Endothelial cell of umbilical vein (primary cell): ENCODE results near the gene WNT6. TPM values are rescaled to one million over a fixed set of nuclear protein-coding genes. Genes with fewer than 3 reads are reported as not detected.

ENCODE experiments used
- BruUV-seq: library from RNA; stranded (reverse); fragments of 400-500 nt; replicated peaks from 2 replicates; lab custom pipeline; 2021; lab: Mats Ljungman, UMichigan
- CTCF ChIA-PET: fragments of 300-600, 350-600 bp; sonication (Branson Sonifier 250); formaldehyde crosslinking; loops from one replicate; lab custom pipeline; 2021; ENCODE audit warnings: antibody characterized with exemption, inconsistent platforms; lab: Charles Lee
- POLR2A ChIA-PET: fragments of 300-600, 350-600 bp; sonication (Branson Sonifier 250); formaldehyde crosslinking; loops from one replicate; lab custom pipeline; 2021; ENCODE audit warnings: antibody characterized with exemption, inconsistent platforms; lab: Charles Lee
- DNase-seq: peaks from one replicate; pipeline ENCODE4 v3.0.0-alpha.2; 2011; ENCODE audit warnings: low read depth, low spot score
- FAIRE-seq: peaks from 2 replicates; lab custom pipeline; 2011; peaks lifted over from hg19 to GRCh38; lab: Jason Lieb, UNC
- H2AFZ ChIP-seq: 2 replicates; pipeline ENCODE4 v1.6.0; 2012; ENCODE audit warnings: low read depth, low read length, control low read depth, inconsistent platforms
- H3K27ac ChIP-seq: 2 replicates; pipeline ENCODE4 v1.5.1; 2011; ENCODE audit warnings: low read depth, mild to moderate bottlenecking, control low read depth, low read length, moderate library complexity; ENCODE audit not compliant: insufficient read depth
- H3K27me3 ChIP-seq, 2 experiments: 2 replicates each; pipeline versions ENCODE4 v1.6.0 to v1.6.1; 2011; ENCODE audit warnings: low read length in 2 of 2, mixed read lengths in 1 of 2; ENCODE audit not compliant: control insufficient read depth in 2 of 2, insufficient read depth in 2 of 2
- H3K36me3 ChIP-seq, 2 experiments: 2 replicates in 1 of 2; 3 replicates in 1 of 2; pipeline ENCODE4 v1.5.1; 2011; ENCODE audit warnings: low read length in 2 of 2, mild to moderate bottlenecking in 1 of 2, moderate library complexity in 1 of 2; ENCODE audit not compliant: control insufficient read depth in 2 of 2, insufficient read depth in 2 of 2; ENCODE audit errors: extremely low read depth in 1 of 2
- H3K4me1 ChIP-seq: 3 replicates; pipeline ENCODE4 v1.5.1; 2011; ENCODE audit warnings: mild to moderate bottlenecking, low read length; ENCODE audit not compliant: control insufficient read depth, insufficient read depth; ENCODE audit errors: extremely low read depth
- H3K4me2 ChIP-seq: 2 replicates; pipeline ENCODE4 v1.6.1; 2011; ENCODE audit warnings: low read length, control low read depth, mixed read lengths; ENCODE audit not compliant: insufficient read depth
- H3K4me3 ChIP-seq, 3 experiments: fragments of 200-600 bp in 1 of 3; sonication (generic), shearing (Covaris generic) in 1 of 3; replicated peaks in 1 of 3; 2 replicates each; pipeline ENCODE4 v1.5.1; 2011 to 2016; ENCODE audit warnings: control low read depth in 3 of 3, low read length in 3 of 3, mild to moderate bottlenecking in 2 of 3, inconsistent platforms in 1 of 3, low read depth in 1 of 3, moderate library complexity in 1 of 3; ENCODE audit not compliant: insufficient read depth in 1 of 3
- H3K79me2 ChIP-seq: 2 replicates; pipeline ENCODE4 v1.6.0; 2012; ENCODE audit warnings: low read length, inconsistent platforms; ENCODE audit not compliant: control insufficient read depth, insufficient read depth
- H3K9ac ChIP-seq: replicated peaks from 2 replicates; pipeline ENCODE3; 2011; ENCODE audit warnings: low read length, control low read depth; ENCODE audit not compliant: insufficient read depth; ENCODE audit errors: extremely low read depth
- H3K9me1 ChIP-seq: replicated peaks from 3 replicates; pipeline ENCODE4 v1.6.0; 2011; ENCODE audit warnings: mild to moderate bottlenecking, low read length; ENCODE audit not compliant: control insufficient read depth, insufficient read depth; ENCODE audit errors: extremely low read depth
- H3K9me3 ChIP-seq: replicated peaks from 2 replicates; pipeline ENCODE4 v1.5.1; 2012; ENCODE audit warnings: low read length, inconsistent platforms; ENCODE audit not compliant: control insufficient read depth, insufficient read depth
- H4K20me1 ChIP-seq: replicated peaks from 2 replicates; pipeline ENCODE3; 2011; ENCODE audit warnings: mild to moderate bottlenecking, low read length; ENCODE audit not compliant: control insufficient read depth, insufficient read depth; ENCODE audit errors: extremely low read depth
- EZH2 ChIP-seq: IDR thresholded peaks from 2 replicates; pipeline ENCODE4 v1.6.1; 2012; ENCODE audit warnings: borderline replicate concordance, low read depth, mild to moderate bottlenecking, moderate library complexity, low read length, inconsistent platforms; ENCODE audit not compliant: severe bottlenecking
- FOS ChIP-seq: IDR thresholded peaks from 2 replicates; pipeline ENCODE4 v1.6.1; 2011; ENCODE audit warnings: mild to moderate bottlenecking, low read length, moderate library complexity, borderline replicate concordance; ENCODE audit not compliant: insufficient read depth
- GATA2 ChIP-seq: IDR thresholded peaks from 2 replicates; pipeline ENCODE4 v1.7.0; 2011; ENCODE audit warnings: low read depth, mild to moderate bottlenecking, moderate library complexity, mixed read lengths, low read length; ENCODE audit not compliant: insufficient read length, insufficient read depth
- JUN ChIP-seq: IDR thresholded peaks from 2 replicates; pipeline ENCODE4 v1.6.1; 2011; ENCODE audit warnings: borderline replicate concordance, low read depth; ENCODE audit not compliant: insufficient read length, insufficient read depth
- MYC ChIP-seq: IDR thresholded peaks from one replicate; pipeline ENCODE4 v1.6.1; 2011; ENCODE audit warnings: mild to moderate bottlenecking, low read depth, low read length
- POLR2A ChIP-seq: IDR thresholded peaks from 2 replicates; pipeline ENCODE4 v1.6.1; 2012; ENCODE audit warnings: low read depth, mild to moderate bottlenecking, control low read depth, low read length
- POLR2AphosphoS5 ChIP-seq: IDR thresholded peaks from 2 replicates; pipeline ENCODE4 v1.6.1; 2012; ENCODE audit warnings: low read depth, mild to moderate bottlenecking, control low read depth, low read length, moderate library complexity; ENCODE audit not compliant: insufficient read depth
- dilution Hi-C: fragments of 300-500 bp; cut with MboI; formaldehyde crosslinking; loops from one replicate; pipeline ENCODE4 v1.15.0; 2019; ENCODE audit warnings: low sequenced_read_pairs; ENCODE audit not compliant: extremely low pct_ligation_motif_present
- intact Hi-C: fragments of 100-400 bp; cut with micrococcal nuclease; formaldehyde crosslinking; loops from one replicate; pipeline ENCODE4 v1.10.0; 2022
- polyA plus RNA-seq, 4 experiments: library from polyadenylated mRNA; depleted of rRNA in 3 of 4; stranded (reverse) in 3 of 4; unstranded in 1 of 4; fragments of >200 nt; gene quantifications; 2 replicates each; pipeline versions ENCODE4 v1.2.1 to v1.2.3, GENCODE V29; 2011 to 2012; ENCODE audit warnings: missing spikeins in 1 of 4
- total RNA-seq: library from RNA; stranded (reverse); gene quantifications from 2 replicates; pipeline ENCODE4 v1.2.3, GENCODE V29; 2021
- TF ChIP-seq, protein P1 (sequence below): IDR thresholded peaks from 2 replicates; pipeline ENCODE4 v1.6.1; 2011; ENCODE audit not compliant: insufficient read depth, insufficient read length
- TF ChIP-seq, protein P2 (sequence below), 2 donors: IDR thresholded peaks; 1 replicate in 1 of 2; 2 replicates in 1 of 2; pipeline ENCODE4 v1.5.1; 2011; ENCODE audit warnings: low read length in 2 of 2, mild to moderate bottlenecking in 2 of 2, moderate library complexity in 2 of 2, control low read depth in 1 of 2, inconsistent platforms in 1 of 2, low read depth in 1 of 2; ENCODE audit not compliant: insufficient read depth in 1 of 2; ENCODE audit errors: extremely low read depth in 1 of 2

Gene WNT6
- total and polyA plus RNA-seq, 2 donors (not counting 3 experiments of a cell fraction or from before 2014, with no cell fraction given): not detected

DNA sequence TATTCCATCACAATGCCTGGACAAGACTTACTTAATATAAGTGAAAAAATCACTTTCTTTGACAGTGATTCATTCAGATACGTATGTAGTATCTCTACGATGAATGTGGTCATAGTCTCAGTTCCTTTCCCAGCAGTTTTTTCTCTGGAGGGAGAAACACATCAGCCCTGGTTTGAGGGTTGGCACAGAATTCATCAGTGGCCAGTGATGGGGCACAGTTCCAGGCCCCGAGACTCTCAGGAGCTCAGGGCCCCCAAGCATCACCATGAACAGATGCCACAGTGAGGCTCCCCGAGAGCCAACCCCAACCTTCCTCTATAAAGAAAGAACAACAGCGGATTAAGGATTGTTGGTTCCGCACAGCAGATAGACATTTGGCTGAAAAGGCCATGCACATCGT lies 40.5 kb upstream of the WNT6 start:
- TF ChIP-seq FOS: no peak
- TF ChIP-seq, protein P1, sequence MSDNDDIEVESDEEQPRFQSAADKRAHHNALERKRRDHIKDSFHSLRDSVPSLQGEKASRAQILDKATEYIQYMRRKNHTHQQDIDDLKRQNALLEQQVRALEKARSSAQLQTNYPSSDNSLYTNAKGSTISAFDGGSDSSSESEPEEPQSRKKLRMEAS: no peak
- no peak for TF ChIP-seq MYC
- no peak for TF ChIP-seq GATA2
- TF ChIP-seq POLR2A: no peak
- TF ChIP-seq, protein P2, sequence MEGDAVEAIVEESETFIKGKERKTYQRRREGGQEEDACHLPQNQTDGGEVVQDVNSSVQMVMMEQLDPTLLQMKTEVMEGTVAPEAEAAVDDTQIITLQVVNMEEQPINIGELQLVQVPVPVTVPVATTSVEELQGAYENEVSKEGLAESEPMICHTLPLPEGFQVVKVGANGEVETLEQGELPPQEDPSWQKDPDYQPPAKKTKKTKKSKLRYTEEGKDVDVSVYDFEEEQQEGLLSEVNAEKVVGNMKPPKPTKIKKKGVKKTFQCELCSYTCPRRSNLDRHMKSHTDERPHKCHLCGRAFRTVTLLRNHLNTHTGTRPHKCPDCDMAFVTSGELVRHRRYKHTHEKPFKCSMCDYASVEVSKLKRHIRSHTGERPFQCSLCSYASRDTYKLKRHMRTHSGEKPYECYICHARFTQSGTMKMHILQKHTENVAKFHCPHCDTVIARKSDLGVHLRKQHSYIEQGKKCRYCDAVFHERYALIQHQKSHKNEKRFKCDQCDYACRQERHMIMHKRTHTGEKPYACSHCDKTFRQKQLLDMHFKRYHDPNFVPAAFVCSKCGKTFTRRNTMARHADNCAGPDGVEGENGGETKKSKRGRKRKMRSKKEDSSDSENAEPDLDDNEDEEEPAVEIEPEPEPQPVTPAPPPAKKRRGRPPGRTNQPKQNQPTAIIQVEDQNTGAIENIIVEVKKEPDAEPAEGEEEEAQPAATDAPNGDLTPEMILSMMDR (IDR thresholded peaks at IDR 0.05; ENCODE audit: extremely low read depth in 1 of 2, insufficient read depth in 1 of 2, low read depth in 1 of 2, low read length in 2 of 2): no peak
- no peak for TF ChIP-seq JUN
- TF ChIP-seq EZH2: no peak
- TF ChIP-seq POLR2AphosphoS5: no peak
- no peak overlapping the region for H2AFZ ChIP-seq
- DNase-seq (no peak), FAIRE-seq (no peak)
- ChIA-PET CTCF (interaction anchor here (1.2 kb wide), 1 partner anchor 28 kb away, joined by 3 read pairs; no protein-coding TSS in a partner anchor), POLR2A (no interaction called here)
- H3K4me3 ChIP-seq: no peak overlapping the region
- peaks cover 0 to 3% of the 10 kb centered on the region in 2 experiments for H3K36me3 ChIP-seq
- peaks cover 0 to 3% of the 10 kb centered on the region in 2 experiments for H3K27me3 ChIP-seq
- H3K9me3 ChIP-seq: no peaks in the 10 kb centered on the region
- H3K9me1 ChIP-seq: no peaks in the 10 kb centered on the region
- H4K20me1 ChIP-seq: no peaks in the 10 kb centered on the region
- BruUV-seq: no TSS peak
- no peaks in the 10 kb centered on the region for H3K4me1 ChIP-seq
- no peak overlapping the region for H3K27ac ChIP-seq
- H3K4me2 ChIP-seq: no peak overlapping the region
- H3K79me2 ChIP-seq: no peaks in the 10 kb centered on the region
- intact Hi-C loops (no loop called here), dilution Hi-C loops (no loop called here)
- no peak overlapping the region for H3K9ac ChIP-seq
